NCI-H2107 treated with DMSO at 0.1 percent for 48 hours (cell line): Measurements from ENCODE around the gene GPRC5B.

ENCODE experiments used
- DNase-seq: peaks from one replicate; lab custom pipeline; 2025; ENCODE audit not compliant: unreplicated experiment; lab: John Stamatoyannopoulos, UW

Gene GPRC5B, protein sequence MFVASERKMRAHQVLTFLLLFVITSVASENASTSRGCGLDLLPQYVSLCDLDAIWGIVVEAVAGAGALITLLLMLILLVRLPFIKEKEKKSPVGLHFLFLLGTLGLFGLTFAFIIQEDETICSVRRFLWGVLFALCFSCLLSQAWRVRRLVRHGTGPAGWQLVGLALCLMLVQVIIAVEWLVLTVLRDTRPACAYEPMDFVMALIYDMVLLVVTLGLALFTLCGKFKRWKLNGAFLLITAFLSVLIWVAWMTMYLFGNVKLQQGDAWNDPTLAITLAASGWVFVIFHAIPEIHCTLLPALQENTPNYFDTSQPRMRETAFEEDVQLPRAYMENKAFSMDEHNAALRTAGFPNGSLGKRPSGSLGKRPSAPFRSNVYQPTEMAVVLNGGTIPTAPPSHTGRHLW

DNA sequence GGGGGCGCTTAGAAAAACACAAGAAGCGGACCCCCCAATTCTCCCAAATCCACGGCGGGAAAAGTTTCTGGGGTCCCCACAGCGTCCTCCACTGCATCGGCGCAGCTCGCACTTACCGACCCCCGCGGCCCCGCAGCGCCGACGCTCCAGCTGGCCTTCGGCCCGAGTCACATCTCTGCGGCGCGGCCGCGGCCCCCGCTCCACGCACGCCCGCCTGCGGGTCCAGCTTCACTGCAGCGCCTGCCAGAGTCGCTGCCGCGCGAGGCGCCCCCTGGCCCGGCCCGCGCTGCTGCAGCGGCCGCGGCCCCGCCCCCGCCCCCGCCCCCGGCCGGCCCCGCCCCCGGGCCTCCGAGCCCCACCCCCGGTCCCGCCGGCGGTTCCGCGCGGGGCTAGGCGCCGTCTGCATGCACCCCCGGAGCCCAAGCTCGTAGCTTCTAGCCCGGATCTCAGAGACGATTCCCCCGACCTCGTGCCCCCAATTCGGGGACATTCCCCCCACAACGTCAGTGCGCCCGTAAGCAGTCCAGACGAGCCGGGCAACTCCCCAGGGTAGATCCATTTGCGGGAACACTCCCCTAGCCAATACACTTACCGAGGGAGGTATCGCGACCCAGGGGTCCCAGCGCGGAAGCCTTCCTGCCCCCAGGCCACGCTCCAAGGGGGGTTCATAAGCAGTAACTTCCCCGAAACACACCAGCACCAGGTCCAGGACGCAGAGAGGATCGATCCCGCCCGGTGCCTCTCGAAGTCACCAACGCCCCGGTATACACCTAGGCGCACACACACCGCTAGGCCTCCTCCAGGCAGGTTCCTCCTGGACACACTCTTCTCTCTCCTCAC, at the start of gene GPRC5B:
GPRC5B (minus strand) TSS at position 238 of the 840 bp plus-strand sequence. CDS start 12,003 bp downstream, outside the sequence.
- peak; percentile 10 for DNase-seq

DNA sequence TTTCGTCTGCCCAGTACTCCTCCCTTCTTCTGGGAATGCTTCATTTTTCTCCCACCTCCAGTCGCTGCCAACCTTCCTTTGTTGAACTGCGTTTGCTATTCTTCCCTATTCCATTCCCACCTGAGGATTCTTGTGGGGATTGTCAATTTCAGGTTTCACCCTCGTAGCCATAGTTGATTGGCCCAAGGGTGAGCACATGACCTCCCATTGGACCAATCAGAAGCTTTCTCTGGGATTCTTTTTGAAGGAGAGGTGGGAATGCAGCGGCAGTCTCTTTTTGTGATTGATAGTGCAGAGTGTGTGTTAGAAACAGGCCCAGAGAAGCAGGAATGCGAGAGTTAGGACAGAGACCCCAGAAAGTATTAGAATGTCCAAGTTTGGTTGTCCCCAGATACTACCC, 49.1 kb upstream of the GPRC5B start:
- no peak for DNase-seq

DNA sequence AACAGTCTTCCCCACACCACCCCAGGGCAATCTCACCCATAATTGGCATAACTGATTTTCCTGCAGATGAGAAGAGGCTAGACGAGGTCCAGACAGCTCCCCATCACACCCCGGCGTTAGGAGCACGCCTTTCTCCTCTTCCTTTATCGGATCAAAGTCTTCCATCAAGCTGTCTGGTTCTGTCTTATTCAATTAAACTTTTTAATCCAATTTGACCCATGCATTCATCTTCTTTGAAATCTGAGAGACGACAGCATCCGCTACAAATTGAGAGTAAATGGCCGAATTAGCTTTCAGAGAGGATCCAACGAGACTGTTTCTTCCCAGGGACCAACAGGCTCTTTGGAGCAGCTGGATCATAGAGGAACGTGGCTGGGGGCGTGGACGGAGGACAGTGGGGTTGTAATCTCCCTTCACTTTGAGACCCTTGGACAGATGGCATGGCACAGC, 44.4 kb upstream of the GPRC5B start:
- no peak for DNase-seq

DNA sequence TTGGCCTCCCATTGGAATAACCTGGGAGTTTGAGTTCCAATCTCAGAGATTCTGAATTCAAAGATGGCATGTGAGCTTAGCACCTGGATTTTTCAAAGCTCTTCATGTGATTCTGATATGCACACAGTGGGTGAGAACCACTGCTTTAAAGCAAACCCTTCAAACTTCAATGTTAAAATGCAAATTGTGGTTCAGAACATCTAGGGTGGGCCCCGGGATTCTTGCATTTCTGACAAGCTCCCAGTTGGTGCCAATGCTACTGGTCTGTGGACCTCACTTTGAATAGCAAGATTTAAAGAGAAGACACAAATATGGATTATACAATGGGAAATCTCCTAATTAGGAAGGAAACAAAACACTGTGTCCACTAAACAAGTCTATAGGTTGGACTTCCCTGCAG, 43.8 kb upstream of the GPRC5B start:
- DNase-seq, result no peak

DNA sequence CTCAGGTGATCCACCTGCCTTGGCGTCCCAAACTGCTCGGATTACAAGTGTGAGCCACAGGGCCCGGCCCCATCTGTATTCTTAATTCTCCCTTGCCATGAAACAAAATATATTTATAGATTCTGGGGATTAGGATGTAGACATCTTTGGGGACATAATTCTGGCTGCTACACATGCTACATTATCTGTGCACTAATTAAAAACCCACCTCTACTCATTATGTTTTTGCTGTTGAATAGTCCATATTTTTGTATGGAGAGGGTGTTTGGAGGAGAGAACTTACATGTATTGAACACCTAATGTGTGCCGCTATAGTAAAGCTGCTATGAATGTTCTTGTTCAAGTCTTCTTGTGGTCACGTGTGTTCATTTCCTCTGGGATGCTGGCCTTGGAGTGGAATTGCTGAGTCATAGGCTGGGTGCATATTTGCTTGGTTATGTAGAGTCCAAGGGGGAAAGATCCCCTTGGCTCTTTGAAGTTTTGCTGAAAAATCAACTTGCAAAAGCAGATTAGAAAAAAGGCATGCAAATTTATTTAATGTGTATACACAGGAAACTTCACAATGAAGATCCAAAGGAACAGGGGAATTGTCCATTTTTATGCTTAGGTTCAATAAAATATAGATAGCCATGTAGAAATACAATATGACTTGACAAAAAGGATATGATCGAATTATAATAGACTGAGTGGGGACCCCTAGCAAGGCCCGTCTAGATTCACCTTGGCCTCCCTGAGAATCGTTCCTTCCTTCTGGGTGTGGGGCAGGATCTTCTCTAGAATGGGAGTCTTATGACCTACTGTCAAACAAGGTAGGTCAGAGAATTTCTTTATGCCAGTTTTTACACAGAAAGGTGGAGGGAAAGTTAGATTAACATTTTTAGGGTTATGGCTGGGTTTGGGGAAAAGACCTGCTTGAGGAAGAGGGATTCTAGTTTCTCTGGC, 42.1 kb upstream of the GPRC5B start:
- DNase-seq, result no peak

DNA sequence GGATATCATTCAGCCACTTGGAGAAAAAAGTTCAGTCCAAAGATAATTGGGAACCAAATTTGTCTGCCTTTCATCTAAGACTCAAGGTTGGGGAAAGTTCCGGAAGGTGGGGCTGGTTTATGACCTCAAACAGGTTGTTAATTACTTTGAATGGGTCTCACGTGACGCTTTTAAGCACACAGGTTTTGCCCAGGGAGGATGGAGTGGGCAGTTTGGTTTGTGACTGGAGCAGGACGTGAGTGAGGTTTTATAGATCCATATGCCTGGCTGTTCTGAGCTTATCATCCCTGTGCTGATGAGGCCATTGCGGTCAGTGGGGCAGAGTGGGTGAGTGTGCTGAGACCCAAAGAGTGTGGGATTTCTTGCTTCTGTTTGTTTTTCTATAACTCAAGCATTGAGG, 38.7 kb upstream of the GPRC5B start:
- DNase-seq, result no peak

DNA sequence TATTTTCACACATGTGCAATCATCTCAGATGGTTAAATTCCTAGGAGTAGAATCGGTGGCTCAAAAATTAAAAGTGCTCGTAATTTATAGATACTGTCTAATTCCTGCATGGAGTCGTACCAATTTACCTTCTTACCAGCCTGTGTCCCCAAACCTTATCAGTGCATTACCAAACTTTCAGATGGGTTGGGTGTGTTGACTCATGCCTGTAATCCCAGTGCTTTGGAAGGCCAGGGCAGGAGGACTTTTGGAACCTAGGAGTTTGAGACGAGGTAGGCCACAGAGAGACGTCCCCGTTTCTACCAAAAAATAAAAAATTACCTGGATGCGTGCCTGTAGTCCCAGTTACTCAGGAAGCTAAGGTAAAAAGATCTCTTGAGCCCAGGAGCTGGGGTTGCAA, 34.5 kb upstream of the GPRC5B start:
- DNase-seq, result no peak

DNA sequence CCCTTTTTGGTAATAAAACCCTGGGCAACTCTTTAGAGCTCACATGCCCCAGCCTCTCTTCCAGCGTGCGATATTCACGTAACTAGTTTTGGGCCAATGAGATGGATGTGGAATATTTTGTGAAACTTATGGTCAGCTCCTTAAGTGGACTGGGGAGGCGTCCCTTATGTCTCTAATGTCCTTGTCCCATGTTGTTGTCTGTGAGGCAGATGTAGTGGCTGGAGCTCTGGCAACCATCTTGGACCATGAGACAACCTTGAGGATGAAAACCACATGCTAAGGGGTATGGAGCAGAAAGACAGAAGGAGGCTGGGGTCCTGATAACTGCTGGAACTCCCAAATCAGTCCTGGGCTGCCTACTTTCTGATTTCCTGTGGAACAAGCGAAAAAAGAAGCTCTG, 31.4 kb upstream of the GPRC5B start:
- no peak for DNase-seq

DNA sequence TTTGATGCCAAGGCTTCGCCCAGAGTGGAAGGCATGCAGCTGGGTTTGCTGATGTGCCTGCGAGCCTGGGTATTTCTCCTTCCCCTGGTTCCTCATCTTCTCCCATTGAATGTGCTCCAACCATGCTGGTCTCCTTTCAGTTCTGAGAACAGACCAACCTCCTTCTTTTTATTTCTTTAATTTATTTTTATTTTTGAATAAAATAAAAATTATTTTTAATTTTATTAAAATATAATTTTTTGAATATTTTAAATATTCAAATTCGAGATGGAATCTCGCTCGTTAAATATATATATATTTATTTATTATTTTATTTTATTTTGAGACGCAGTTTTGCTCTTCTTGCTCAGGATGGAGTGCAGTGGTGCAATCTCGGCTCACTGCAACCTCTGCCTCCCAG, 30.2 kb upstream of the GPRC5B start:
- no peak for DNase-seq

DNA sequence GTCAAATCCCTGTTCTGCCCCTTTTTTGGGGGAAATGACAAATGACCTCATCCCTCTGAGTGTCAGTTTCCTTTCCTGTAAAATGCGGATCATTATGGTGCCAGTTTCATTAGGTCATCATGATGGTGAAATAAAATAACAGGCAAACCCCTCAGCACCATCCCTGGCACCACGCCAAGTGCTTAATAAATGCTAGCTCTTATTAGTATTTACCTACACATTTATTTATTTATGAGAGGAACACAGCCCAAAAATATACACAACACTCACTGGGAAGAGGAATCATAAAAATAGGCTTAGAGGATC, 28.6 kb upstream of the GPRC5B start:
- no peak for DNase-seq

DNA sequence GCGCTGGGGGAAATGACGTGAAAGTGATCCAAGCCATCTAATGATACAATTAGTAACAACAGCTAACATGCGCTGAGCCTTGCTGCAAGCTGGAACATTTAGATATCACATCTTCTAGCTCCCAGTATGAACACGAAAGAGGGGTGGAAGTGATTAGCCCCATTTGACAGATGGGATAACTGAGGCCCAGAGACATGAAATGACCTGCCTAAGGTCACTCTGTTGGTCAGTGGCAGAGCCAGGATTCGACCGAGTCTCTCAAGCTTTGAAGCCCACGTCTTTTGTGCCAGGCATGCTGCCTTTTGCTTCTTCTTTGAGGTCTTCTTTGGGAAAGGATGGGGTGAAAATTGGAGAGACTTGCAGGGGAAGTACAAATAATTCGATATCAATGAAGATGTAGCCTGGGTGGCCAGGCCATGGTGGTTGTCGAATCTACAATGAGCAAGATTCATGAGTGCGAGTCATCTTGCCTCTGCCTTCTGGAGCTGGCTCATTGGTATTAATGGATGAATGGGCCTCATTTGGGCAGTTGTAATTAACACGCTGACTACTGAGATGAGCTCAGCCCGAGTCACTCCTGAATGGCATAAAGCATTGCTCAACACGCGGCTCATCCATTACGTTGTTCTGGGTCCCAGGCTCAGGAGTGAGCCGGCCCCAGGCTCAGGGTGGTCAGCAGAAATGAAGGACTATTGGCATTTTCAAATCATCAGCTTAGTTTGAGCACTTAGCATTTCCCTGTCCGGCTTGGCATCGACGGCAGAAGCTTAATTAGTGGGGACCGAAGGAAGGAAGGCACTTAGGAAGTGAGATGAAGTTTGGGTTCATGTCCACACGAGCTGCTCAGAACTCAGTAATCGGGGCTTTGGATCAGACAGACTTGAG, 28.0 kb upstream of the GPRC5B start:
- DNase-seq, result no peak

DNA sequence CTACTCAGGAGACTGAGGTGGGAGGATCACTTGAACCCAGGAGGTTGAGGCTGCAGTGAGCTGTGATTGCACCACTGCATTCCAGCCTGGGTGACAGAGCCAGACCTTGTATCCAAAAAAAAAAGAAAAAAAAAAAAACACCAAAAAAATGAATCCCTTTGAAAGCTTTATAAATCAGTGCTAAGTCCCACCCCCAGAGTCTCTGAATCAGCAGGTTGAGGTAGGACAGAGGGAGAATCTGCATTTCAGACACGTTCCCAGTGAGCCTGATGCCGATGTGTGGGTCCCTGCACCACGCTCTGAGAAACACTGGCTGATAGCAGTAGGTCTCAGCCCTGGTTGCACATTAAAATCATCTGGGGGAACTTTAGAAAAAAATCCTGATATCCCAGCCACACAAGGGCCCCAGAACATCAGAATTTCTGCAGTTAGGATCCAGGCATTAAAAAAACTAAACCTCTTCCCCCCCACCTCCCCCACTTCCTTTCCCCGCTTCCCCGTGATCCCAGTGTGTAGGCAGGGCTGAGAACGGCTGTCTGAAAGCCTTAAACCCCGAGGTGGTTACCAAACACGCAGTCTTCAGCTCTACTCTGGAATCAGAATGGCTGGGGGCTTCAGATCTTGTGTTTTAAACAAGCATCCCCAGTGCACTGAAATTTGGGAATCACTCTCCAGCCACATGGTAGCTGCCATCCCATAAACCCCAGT, 27.3 kb upstream of the GPRC5B start:
- no peak for DNase-seq

DNA sequence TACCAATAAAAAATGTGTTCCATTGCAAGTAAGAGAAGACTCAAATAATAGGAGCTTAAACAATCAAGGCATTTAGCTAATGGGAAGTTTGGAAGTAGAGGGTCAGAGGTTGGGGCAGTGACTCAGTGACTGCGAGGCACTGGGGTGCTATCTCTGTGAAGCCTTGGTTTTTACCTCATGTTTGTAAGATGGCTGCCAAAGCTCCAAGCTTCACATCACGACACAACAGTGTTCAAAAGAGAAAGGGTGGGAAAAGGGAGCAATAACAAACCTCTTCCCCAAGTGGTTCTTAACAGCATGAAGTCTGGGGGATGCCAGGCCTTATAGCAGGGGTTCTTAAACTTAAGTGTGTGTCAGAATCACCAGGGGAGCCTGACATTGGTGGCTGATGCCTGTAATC, 26.6 kb upstream of the GPRC5B start:
- DNase-seq, result no peak

DNA sequence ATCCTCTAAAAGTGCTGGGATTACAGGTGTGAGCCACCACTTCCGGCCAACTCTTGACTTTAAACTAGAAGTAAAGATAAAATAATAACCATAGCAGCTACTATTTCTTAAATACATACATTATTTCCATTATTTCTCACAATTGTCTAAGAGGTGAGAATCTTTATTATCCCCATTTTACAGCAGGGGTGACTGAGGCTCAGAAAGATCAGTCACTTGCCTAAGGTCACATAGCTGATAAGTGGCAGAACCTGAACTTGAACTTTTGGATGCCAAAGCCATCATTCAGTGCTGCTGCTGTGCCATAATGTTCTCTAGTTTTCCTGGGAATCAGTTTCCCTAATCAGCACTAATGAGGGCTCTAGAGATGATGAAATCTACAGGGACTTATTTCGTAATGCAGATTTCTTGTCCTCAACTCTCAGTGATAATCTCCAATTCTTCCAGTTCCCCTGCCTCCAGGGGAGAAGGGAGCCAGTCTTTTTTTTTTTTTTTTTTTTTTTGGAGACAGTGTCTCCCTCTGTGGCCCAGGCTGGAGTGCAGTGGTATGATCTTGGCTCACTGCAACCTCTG, 25.2 kb upstream of the GPRC5B start:
- DNase-seq, result no peak

DNA sequence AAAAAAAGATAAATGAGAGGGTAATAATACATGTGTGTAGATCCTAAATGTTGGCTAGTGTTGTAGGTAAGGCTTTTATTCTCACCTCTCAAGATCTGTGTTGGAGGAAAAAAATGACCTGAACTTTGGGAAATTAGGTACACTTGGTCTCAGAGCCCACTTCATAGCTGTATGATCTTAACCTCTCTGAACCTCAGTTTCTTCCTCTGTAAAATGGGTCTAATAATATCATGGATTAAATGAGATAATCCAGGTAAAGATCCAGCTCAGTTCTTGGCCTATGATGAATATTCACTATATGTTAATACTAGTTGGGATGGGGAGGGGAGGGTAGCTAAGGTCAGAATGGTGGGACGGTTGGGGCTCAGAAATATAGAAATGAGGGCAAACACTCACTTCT, 24.3 kb upstream of the GPRC5B start:
- DNase-seq, result no peak

DNA sequence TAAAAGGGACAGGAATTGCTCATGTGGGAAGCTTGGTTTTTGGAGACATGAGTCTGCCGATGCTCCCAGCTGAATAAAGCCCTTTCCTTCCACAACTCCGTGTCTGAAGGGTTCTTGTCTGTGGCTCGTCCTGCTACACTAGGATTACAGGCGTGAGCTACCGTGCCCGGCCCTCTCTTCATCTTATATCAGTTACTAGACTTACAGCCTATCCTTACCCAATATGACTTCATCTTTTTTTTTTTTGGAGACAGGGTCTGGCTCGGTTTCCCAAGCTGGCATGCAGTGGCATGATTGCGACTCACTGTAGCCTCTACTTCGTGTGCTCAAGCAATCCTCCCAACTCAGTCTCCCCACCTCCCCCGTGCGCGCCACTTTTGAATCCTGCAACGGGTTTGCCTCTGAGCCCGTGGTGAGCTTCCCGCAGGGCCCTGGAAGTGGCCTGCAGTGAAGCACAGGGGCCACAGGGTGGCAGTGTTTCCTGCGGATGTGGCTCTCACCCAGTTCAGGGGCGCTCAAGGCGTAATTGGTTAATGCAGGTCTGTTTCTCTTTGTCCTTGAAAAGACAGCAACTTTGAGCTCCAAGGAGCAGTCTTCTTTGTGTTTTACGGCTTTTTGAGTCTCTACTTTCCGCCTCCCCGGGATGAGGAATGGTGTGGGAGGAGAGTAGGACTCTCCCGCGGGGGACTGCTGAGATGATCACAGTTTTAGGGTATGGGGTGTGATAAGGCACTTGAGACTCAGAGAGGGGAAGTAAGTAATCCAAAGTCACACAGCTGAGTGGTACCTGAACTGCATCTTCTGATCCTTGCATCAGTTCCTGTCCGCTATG, 22.7 kb upstream of the GPRC5B start:
- peak; percentile 68 for DNase-seq

DNA sequence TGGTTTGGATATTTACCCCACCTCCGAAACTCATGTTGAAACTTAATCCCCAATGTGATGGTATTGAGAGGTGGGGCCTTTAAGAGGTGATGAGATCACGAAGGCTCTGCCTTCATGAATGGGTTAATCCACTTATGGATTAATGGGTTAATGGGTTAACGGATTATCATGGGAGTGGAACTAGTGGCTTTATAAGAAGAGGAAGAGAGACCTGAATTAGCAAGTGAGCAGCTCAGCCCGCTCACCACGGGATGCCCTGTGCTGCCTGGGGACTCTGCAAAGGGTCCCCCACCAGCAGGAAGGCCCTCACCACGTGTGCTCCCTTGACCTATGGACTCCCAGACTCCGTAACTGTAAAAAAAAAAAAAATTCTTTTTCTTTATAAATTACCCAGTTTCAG, 16.5 kb upstream of the GPRC5B start:
- no peak for DNase-seq

DNA sequence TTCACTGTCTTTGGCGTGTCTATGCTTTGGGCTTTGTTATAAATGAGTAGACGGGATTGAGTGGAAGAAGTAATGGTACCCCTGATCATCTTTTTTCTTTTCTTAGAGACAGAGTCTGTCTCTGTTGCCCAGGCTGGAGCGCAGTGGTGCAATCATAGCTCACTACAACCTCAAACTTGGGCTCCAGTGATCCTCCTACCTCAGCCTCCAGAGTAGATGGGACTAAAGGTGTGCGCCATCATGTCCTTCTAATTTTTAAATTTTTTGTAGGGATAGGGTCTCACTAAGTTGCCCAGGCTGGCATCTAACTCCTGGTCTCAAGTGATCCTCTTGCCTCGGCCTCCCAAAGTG, 14.9 kb upstream of the GPRC5B start:
- no peak for DNase-seq
